HG02623 (cell line): Measurements from ENCODE around the gene TCEA3.
A peak's percentile ranks its signal among the peaks of the same experiment; 100 is the strongest.

Experiments
- ATAC-seq: cut with Tn5 transposase; IDR thresholded peaks from one replicate; pipeline ENCODE4 v1.9.1; 2021; ENCODE audit warnings: moderate library complexity; ENCODE audit not compliant: unreplicated experiment

TCEA3 gene

GRCh38 chr1:23370330-23370708, 54.2 kb downstream of the TCEA3 start:
- ATAC-seq = no peak

GRCh38 chr1:23369335-23370013, 55.1 kb downstream of the TCEA3 start, which contains the start of gene ZNF436:
TSS of gene ZNF436 (minus strand) at chr1:23369836. CDS start at chr1:23368005, 1,831 bp downstream.
- ATAC-seq = no peak

- peak; percentile 53 for ATAC-seq
Measured at GRCh38 chr1:23368562-23369334, 55.8 kb downstream of the TCEA3 start.

- peak; percentile 93 for ATAC-seq
Measured at GRCh38 chr1:23367791-23368561, 56.6 kb downstream of the TCEA3 start.

- ATAC-seq = no peak
Measured at GRCh38 chr1:23367451-23367790, 57.1 kb downstream of the TCEA3 start.

GRCh38 chr1:23366598-23366997, 58.0 kb downstream of the TCEA3 start:
- ATAC-seq = no peak

GRCh38 chr1:23366146-23366545, 58.4 kb downstream of the TCEA3 start:
- no peak for ATAC-seq

GRCh38 chr1:23362218-23362713, 62.3 kb downstream of the TCEA3 start:
- no peak for ATAC-seq

GRCh38 chr1:23358310-23358875, 66.2 kb downstream of the TCEA3 start:
- ATAC-seq = no peak

- no peak for ATAC-seq
Measured at GRCh38 chr1:23357138-23357908, 67.2 kb downstream of the TCEA3 start.

- no peak for ATAC-seq
Measured at GRCh38 chr1:23356471-23357137, 67.9 kb downstream of the TCEA3 start.

- no peak for ATAC-seq
Measured at GRCh38 chr1:23354245-23354644, 70.3 kb downstream of the TCEA3 start.

- ATAC-seq = no peak
Measured at GRCh38 chr1:23352096-23352695, 72.4 kb downstream of the TCEA3 start.

GRCh38 chr1:23345920-23346319, 78.6 kb downstream of the TCEA3 start:
- ATAC-seq = no peak

- ATAC-seq = no peak
Measured at GRCh38 chr1:23344987-23345472, 79.5 kb downstream of the TCEA3 start.

GRCh38 chr1:23344111-23344986, 80.2 kb downstream of the TCEA3 start, which contains the start of gene HNRNPR:
TSS of gene HNRNPR (minus strand) at chr1:23344284. CDS start at chr1:23341008, 3,276 bp downstream.
- ATAC-seq = peak; percentile 94

GRCh38 chr1:23343221-23344110, 81.1 kb downstream of the TCEA3 start:
- ATAC-seq = peak; percentile 8
